Measurements from ENCODE around the gene ABR.
"Not testable (repeated sequence)": the region's sequence is repeated elsewhere in the genome, so short reads cannot be mapped to it uniquely, and the experiment has no call there.

Gene ABR

DNA sequence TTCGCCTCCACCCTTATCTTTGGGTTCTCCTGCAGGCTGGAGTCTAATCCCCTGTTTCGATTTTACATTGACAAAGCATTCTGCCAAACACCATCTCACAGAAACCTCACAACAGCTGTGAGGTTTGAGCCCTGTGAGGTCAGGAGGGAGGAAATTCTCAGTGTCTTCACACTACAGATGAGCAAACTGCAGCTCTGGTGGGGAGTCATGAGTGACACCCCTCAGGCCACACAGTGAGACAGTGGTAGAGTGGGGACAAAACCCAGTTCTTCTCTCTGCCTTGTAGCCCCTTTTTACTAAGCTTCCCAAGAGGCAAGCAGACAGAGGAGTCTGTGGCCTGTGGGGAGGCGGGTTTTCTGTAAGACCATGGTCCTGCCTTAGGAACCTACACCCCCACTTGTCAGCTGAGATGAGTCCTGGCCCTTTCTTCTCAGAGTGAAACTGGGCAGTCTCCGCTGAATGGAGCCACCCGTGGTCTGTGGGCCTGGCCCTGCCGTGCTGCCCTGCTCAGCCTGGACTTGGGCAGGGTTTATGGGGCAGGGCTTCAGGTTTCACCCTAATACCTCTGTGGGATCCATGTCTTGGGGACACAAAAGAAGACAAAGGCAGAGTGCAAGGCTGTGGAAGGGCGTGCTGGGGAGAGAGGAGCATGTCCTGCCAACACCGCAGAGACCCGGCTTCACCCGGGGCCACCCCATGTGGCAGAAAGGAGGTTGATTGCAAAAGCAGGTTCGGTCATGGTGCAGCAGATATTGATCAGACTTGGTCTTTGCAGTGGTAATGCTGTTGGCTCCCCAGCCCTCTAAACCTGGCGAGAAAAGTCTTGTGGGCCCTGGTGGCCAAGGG lies 59.0 kb downstream of the ABR start:
- no peak for DNase-seq (ENCODE audit: low read depth)

DNA sequence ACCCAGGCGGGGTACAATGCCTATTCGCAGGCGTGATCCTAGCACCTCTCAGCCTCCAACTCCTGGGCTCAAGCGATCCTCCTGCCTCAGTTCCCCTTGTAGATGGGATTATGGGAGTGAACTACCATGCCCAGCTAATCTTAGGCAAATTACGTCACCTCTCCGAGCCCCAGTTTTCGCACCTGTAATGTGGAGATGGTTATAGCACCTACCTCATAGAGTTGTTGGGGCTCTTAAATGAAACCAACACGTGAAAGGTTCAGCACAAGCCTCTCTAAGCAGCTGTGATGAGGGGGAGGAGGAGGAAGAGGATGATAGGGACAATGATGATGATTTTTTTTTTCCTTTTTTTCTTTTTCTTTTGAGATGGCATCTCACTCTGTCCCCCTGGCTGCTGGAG lies 59.9 kb downstream of the ABR start:
- DNase-seq (ENCODE audit: low read depth), result no peak

DNA sequence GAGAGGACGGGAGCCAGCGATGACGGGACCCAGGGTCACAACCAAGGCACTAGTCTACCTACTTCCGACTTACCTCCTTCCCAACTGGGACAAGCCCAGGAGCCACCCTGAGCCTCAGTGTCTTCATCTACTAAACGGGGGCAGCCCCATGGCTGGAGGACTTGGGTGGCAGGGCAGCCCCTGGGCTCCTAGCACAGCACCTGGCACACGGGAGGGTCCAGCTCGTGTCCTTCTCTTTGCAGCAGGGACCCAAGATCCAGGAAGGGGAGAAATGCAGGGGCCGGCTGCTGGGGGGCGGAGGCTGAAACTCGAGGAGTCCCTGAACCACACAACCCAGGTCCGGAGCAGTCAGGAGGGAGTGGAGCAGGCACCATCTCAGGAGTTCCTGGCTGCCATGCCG lies 63.2 kb downstream of the ABR start:
- no peak for DNase-seq (ENCODE audit: low read depth)

DNA sequence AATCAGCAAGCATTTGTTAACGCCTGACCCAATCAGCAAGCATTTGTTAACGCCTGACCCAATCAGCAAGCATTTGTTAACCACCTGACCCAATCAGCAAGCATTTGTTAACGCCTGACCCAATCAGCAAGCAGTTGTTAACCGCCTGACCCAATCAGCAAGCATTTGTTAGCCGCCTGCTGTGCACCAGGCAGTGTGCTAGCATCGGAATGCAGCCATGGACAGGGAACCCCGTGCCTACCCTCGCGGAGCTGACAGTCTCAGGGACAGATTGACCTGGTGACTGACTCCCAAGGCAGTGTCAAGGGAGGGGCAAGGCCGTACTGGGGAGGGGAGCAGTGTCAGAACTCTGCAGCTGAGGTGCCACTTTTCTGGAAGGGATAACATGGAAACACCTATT lies 66.9 kb downstream of the ABR start:
- no peak for DNase-seq (ENCODE audit: low read depth)

DNA sequence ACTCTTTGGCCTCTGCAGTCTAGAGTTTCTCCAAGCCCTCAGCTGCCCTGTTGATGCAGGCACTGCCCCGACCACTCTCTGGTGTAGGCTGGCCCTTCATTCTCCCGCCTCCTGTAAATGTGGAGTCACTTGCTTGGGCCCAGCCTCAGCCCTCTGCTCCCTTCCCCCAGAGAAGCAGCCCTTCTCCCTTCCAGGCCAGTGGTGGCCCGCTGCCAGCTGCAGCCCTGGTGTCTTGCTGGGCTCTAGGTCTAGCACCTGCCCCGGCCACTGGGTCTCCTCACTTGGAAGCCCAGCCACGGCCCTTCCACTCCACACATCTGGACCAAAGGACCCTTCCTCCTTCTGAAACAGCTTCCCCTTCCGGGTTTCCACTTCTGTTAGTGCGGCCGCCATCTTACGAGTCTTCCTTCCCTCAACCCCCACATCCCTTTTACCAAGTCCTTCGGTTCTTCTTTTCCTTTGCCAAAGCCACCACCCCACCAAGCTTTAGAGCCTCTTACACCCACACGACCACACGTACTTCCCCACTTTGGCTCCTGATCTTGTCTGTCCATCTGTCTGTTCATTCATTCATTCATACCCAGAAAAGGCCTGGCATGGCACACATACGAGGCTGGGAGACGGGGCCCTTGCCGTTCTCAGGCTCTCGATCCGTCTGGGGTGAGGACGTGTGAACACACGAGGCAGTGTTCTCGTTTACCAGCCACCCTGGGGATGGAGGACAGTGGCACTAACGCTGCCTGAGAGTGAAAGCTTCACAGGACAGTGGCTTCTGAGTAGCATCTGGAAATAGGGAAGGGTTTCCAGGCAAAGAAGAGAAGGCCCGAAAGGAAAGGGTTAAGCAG lies 68.0 kb downstream of the ABR start:
- no peak for DNase-seq (ENCODE audit: low read depth)

DNA sequence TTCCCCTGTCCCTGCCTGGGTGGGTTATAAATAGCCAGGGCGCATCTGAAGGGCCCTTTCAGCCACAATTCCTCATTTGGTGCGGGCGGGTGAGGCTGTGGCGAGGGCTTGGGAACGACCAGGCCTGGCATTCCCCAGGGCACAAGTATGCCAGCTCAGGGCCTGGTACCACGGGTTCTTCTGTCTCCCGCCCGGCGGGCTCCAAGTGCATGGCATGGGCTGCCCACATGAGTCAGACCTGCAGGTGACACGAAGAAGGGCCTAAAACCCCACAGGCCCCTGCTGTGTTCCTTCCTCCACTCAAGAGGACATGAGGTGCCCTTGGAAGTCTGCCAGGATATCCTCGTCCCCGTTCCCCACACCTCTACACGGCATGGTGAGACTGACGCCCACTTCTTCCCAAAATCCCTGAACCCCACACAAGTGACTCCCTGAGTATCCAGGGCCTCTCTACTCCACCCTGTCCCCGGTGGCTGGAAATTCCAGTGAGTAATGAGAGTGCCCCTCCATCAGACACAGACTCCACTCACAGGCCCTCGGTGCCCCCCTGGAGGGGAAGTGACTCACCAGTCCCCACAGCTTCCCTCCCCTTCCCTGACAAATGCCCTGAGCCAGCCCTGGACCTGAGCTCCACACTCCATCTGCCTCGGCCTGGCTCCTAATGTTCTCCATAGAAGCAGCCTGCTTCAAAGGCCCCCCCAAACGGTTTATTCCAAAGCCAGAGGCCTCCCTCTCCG lies 68.8 kb downstream of the ABR start:
- no peak for DNase-seq (ENCODE audit: low read depth)

DNA sequence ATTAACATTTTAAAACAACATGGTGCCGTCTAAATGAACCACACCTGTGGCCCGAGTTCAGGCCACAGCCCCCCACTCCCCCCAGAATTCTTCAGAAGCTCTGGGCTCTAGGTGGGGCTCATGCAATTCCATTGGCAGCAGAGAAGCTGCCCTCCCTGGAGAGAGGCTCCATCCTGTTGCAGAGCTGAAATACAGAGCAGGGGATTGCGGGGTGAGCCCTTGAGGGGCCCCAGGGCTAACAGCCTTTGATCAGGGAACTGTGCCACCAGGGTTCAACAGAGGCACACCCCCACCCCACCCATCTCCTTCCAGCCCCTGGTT lies 69.3 kb downstream of the ABR start:
- DNase-seq (ENCODE audit: low read depth), result no peak

DNA sequence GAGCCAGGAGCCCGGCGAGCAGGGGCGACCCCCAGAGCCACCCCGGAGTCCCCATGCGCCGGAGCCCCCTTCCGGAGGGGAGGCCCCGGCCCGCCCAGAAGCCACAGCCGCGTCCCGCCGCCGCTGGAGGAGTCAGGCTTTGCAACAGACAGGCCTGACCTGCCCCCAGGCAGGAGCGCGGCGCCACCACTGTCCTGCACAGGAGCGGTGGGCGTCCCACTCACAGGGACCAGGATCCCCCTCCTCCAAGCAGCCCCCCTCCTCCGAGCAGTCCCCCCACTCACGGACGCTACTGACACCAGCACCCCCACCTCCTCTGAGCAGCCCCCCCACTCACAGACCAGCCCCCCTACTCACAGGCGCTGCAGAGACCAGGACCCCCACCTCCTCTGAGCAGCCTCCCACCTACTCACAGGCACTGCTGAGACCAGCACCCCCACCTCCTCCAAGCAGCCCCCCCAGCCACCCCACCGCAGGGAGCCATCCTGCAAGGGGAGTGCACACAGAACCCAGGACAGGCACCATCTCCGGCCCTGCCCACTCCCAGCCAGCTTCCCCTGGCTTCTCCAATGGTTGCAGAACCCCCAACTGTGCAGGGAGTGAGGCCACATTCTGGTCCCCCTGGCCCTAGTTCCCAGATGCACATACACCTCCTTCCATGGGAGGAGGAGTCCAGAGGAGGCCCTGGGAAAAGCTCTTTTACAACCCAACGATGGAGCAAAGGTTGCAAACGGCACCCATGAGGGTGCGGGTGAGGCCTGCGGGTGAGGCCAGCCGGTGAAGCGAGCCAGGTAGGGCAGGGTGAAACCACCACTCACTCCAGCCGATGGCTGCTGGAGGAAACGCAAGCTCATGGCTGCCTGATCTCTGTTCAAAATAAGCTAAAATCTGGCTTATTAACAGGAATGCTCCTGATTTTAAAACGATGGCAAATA lies 69.9 kb downstream of the ABR start:
- DNase-seq (ENCODE audit: low read depth), result no peak

DNA sequence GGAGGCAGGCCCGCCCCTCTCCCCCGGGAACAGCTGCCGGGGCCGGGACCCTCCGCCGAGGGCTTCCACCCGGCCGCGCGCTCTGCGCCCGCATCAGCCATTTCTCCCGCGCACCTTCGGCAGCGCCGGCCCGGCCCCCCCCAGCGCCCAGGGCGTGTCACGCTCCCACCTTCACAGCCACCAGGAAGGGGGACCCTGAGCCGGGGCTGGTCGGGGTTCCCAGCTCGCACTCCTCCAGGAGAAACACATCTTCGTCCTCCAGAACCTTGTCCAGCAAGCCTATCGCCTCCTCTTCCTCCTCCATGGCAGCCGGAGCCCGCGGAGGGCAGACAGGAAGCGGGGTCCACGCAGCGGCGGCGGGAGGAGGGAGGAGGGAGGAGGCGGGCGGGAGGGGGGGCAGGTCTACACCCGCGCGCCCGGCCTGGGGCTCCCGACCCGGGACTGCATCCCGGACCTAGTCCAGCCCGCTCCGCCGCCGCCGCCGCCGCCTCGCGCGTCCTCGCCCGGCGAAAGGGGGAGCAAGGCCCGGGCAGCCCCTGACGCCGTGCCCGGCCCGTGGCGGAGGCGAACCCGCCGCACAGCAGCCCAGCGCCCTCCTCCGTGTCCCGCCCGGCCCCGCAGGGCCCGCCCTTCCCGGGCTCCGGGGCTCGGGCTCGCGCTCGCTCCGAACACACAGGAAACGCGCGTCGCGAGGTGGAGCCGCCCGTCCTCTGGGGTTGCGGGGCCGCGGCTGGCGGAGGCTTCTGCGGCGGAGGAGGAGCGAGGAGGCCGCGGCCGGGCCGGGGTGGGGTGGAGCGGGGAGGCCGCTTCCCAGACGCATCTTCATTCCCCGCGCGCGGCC lies 70.8 kb downstream of the ABR start:
- DNase-seq (ENCODE audit: low read depth), result peak; percentile 67

DNA sequence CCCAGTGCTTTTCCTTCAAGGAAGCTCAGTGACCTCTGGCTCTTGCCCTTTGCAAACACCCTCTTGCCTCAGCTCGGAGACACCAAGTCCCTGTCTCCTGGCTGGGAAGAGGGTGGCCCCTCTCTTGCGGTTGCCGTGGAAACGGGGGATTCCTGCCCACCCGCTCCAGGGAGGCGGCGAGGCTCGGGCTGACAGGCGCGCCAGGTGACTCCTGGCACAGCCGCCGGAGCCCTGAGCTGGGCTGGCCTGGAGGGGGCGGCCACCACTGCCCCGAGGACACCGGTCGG lies 71.4 kb downstream of the ABR start:
- DNase-seq (ENCODE audit: low read depth), result no peak

DNA sequence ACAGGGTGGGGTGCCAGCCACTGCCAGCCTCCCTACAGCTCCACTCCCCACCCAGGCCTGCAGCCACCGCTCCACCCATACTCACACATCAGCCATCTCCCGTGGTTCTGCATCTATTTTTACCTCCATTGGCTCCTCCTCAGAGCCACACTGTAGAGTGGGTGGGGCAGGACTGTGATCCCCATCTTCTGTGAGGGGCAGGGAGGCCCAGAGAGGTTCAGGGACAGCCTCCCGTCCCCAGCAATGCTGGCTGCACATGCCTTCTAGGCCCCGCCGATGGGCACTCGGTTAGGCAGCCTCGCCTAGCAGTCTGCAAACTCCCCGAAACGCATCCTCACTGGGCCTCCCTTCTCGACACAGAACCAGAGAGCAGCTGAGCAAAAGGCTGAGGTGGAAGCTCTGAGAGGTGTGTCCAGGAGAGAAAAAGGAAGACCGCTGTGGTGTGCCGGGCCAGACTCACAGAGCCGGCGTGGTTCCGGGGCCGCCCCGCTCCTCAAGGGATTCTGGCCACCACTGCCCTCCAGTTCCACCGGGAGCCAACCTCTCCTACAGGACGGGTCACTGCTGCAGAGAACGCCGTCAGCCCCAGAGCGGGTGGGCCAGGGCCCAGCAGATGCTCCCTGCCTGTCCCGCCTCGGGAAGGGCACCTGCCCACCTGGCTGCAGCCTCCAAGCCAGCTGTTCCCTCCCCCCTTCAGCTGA lies 71.9 kb downstream of the ABR start:
- DNase-seq (ENCODE audit: low read depth), result no peak

DNA sequence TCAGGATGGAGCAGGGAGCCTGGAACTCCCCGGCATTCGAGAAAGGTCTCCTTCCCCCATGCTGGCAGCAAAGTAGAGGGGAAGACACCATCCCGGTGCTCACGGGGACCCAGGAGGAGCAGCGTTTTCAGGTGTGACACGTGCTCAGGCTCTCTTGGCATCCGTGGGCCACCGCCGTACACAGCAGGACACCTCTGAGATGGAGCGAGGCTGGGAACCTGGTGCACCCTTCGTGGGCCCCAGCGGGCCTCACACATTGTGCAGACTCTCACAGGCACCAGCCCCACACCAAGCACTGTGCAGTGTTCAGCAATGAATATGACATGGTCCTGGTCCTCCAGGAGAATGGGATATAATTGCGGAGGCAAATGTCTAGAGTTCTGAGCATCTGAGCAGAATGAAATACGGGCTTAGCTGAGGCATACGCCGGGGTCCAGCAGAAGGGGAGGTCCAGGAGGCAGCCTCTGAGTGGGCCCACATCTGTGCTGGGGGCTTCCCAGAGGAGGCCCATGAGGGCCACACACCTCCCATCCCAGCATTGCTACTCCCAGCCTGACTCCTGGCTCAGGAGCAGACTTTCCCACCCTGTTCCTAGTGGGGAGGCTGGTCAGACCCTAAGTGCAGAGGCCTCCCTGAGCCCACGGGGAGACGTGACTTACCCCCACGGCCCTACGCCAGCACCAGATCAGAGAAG lies 72.6 kb downstream of the ABR start:
- no peak for DNase-seq (ENCODE audit: low read depth)

DNA sequence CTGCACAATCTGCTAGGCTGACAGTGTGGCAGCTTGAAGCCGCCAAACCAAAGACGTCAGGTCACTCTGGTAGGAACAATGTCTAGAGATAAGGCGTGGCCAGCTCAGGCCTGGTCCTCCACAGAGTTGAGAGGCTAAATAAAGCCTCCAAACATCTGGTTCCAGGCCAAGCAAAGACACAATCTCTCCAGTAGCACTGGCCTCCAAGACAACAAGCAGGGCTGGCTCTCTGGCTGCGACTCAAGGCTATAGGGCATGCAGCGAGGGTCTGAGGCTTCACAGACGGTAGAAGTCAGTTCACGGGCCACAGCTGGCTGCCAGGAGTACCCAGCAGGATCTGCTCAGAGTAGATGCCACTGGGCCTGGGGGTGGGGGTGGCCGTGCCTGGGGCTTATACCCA lies 75.6 kb downstream of the ABR start:
- DNase-seq (ENCODE audit: low read depth), result no peak

DNA sequence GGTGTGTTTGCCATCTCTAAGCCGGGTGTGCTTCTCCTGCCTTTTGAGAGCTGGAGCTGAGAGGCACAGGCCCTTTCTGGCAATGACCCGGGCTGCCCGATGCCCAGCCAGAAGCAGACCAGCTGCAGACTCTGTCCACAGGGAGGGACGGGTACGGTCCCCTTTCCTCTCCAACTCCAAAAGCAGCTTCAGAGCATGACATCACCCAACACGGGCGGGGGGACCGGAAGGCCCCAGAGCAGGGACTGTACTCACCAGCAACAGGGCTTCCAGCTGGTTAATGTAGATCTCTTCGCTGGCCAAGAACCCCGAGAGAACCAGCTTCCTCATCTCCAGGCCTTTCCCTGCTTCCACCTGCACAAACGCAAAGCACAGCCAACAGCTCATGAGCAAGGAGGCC lies 79.4 kb downstream of the ABR start:
- DNase-seq (ENCODE audit: low read depth), result no peak

DNA sequence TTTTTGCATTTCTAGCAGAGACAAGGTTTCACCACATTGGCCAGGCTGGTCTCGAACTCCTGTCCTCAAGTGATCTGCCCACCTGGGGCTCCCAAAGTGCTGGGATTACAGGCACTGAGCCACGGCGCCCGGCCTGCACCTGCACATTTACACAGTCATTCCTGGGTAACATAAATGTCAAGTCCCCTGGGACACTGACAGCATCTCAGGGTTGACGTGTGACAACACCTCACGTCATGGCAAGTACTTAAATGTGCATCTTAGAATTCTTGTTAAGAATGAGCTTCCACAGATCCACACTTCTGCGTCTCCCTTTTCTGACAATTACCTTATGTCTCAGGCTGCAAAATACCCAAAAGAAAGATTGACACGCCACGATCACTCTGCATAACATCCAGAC lies 80.5 kb downstream of the ABR start:
- DNase-seq (ENCODE audit: low read depth), result no peak

DNA sequence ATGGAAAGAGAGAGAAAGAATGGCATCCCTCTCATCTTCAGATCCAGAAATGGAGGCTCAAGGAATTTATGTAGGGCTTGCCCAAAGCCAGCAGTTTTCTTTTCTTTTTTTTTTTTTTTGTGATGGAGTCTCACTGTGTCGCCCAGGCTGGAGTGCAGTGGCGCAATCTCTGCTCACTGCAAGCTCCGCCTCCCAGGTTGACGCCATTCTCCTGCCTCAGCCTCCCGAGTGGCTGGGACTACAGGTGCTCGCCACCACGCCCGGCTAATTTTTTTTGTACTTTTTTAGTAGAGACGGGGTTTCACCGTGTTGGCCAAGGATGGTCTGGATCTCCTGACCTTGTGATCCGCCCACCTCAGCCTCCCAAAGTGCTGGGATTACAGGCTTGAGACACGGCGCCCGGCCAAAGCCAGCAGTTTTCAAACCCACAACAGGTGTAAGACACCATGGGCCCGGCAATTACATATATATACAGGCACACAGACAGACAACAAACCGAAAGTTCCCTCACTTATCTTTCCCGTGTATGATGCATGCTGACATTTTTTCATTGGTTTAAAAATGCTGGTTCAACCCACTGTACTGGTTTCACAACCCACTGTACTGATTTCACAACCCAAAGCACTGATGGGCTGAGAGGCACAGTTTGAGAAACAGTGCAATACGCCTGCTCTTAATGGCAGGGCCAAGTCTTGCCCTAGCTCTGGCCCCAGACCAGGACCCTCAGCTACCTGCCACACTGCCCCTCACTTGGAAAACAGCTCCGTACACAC lies 81.6 kb downstream of the ABR start:
- DNase-seq (ENCODE audit: low read depth), result not testable (repeated sequence)

DNA sequence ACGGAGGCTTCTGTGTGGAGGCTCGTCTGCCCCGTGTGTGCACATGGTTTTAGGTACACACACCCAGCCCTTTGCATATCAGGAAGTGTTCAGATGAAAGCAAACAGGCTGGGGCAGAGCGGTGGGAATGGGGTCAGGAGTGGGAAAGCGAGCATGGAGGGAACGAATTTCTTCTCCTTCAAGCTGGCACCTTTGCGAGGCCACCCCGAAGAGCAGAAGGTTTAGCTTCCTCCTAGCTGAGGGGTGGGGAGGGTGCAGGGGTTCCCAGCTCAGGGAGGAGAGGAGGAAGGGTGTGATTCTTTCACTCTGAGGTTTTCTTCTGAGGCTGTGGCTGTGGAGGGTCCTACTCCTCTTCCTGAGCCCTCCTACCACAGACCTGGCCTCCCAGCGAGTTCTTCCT lies 83.6 kb downstream of the ABR start:
- DNase-seq (ENCODE audit: low read depth), result no peak

DNA sequence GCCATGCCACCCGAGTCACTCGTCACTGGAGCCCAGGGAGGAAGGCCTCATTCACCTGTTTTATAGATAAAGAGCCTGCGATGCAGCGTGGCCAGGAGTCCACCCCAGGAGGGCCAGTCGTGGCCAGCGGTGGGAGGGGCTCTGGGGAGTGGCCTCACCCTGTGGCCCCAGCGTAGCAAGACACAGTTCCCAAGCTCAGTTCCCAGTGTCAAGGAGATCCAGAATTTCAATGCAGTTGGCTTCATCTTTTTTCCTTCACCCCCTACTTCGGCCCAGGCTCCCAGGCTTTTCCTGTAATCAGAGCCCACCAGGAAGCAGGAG lies 84.0 kb downstream of the ABR start:
- no peak for DNase-seq (ENCODE audit: low read depth)
